Gastroesophageal sphincter (tissue), 4 donors: ENCODE measurements around the gene SWSAP1. TPM values are rescaled to one million over a fixed set of nuclear protein-coding genes. Genes with fewer than 3 reads are reported as not detected.
A peak's percentile ranks its signal among the peaks of the same experiment; 100 is the strongest.

ENCODE experiments used
- ATAC-seq: fragments of 150-250 bp; one replicate; pipeline ENCODE4 v1.9.1; 2016; ENCODE audit warnings: mild to moderate bottlenecking, moderate library complexity
- H3K27ac ChIP-seq, 4 donors: fragments of 200-600 bp; sonication (generic) in 3 of 4; 1 replicate in 3 of 4; 2 replicates in 1 of 4; pipeline ENCODE4 v1.5.1; 2016 to 2019
- H3K27me3 ChIP-seq: fragments of 200-600 bp; sonication (generic); one replicate; pipeline ENCODE4 v1.5.1; 2019
- H3K36me3 ChIP-seq, 2 donors: fragments of 200-600 bp; sonication (generic); one replicate each; pipeline ENCODE4 v1.5.1; 2019; ENCODE audit warnings: control low read depth in 1 of 2
- H3K4me1 ChIP-seq, 3 donors: fragments of 200-600 bp; sonication (generic); 1 replicate in 2 of 3; 2 replicates in 1 of 3; pipeline ENCODE4 v1.5.1; 2016 to 2019; ENCODE audit warnings: control low read depth in 2 of 3
- H3K4me3 ChIP-seq, 2 donors: fragments of 200-600 bp; sonication (generic); one replicate each; pipeline ENCODE4 v1.5.1; 2019; ENCODE audit warnings: mild to moderate bottlenecking in 1 of 2, moderate library complexity in 1 of 2
- H3K9me3 ChIP-seq, 3 donors: fragments of 200-600 bp; sonication (generic); one replicate each; pipeline ENCODE4 v1.5.1; 2017 to 2019; ENCODE audit warnings: control low read depth in 2 of 3
- CTCF ChIP-seq, 4 experiments: fragments of 200-600 bp in 2 of 4; fragments of 450-650 bp in 2 of 4; sonication (generic) in 1 of 4; IDR thresholded peaks; one replicate each; pipeline ENCODE4 v1.5.1; 2017 to 2019; ENCODE audit warnings: antibody characterized with exemption in 4 of 4, mild to moderate bottlenecking in 2 of 4, moderate library complexity in 2 of 4
- EP300 ChIP-seq: sonication (generic); formaldehyde crosslinking; IDR thresholded peaks from one replicate; pipeline ENCODE4 v1.6.1; 2017; ENCODE audit warnings: antibody characterized with exemption, mild to moderate bottlenecking
- POLR2A ChIP-seq, 2 donors: fragments of 450-650 bp; IDR thresholded peaks; one replicate each; pipeline ENCODE4 v1.6.1; 2017; ENCODE audit warnings: antibody characterized with exemption in 2 of 2, mild to moderate bottlenecking in 2 of 2, moderate library complexity in 1 of 2
- POLR2AphosphoS5 ChIP-seq: sonication (generic); formaldehyde crosslinking; IDR thresholded peaks from one replicate; pipeline ENCODE4 v1.6.1; 2017; ENCODE audit warnings: antibody characterized with exemption
- WGBS, 2 donors: methylation state at CpG; one replicate each; pipeline ENCODE4 v1.1.5; 2018; ENCODE audit warnings: low coverage in 1 of 2; 5-methylcytosine and 5-hydroxymethylcytosine counted together
- small RNA-seq, 4 donors: library from RNA; depleted of rRNA; stranded (forward); fragments of <200 nt; gene quantifications; one replicate each; pipeline ENCODE3, GENCODE V24; 2016
- total RNA-seq, 4 donors: library from RNA; depleted of rRNA; stranded (reverse); fragments of >200 nt; gene quantifications; one replicate each; pipeline ENCODE4 v1.1.0, GENCODE V29; 2016

Gene SWSAP1
- total RNA-seq, 4 donors from 2014 or later: 0.62 to 2.6 (median 1.0) TPM

GRCh38 chr19:11421371-11422098 lies 47.1 kb downstream of the SWSAP1 start:
- H3K36me3 ChIP-seq: no peaks in the 10 kb centered on the region
- peak overlapping the region in 1 of 2 donors; percentile 44 for H3K4me3 ChIP-seq
- no peaks in the 10 kb centered on the region for H3K9me3 ChIP-seq
- no peak for TF ChIP-seq EP300
- TF ChIP-seq POLR2A (IDR thresholded peaks at IDR 0.05): no peak
- no peak for TF ChIP-seq POLR2AphosphoS5
- no peak for TF ChIP-seq CTCF (IDR thresholded peaks at IDR 0.05)
- peaks cover 82% of the 10 kb centered on the region for H3K27me3 ChIP-seq
- 36 to 80% methylated on average over 1 to 15 of the region's 36 CpGs for WGBS, 2 donors
- peak overlapping the region in 1 of 4 donors; percentile 25 for H3K27ac ChIP-seq
- ATAC-seq: peak; percentile 32
- H3K4me1 ChIP-seq: peaks cover 0 to 53% (median 31%) of the 10 kb centered on the region in 3 donors

GRCh38 chr19:11422163-11423065 lies 47.9 kb downstream of the SWSAP1 start:
- Histone ChIP-seq H3K27ac (peak overlapping the region in 1 of 4 donors; percentile 23), H3K36me3 (no peaks in the 10 kb centered on the region), H3K4me1 (peaks cover 0 to 53% (median 31%) of the 10 kb centered on the region in 3 donors), H3K27me3 (peaks cover 73% of the 10 kb centered on the region), H3K9me3 (no peaks in the 10 kb centered on the region), H3K4me3 (peak overlapping the region in 1 of 2 donors; percentile 44)
- WGBS, 2 donors: no CpG with 5 or more reads among the region's 56 CpGs
- ATAC-seq: peak; percentile 54
- no peak for TF ChIP-seq CTCF (IDR thresholded peaks at IDR 0.05)
- no peak for TF ChIP-seq EP300
- no peak for TF ChIP-seq POLR2A (IDR thresholded peaks at IDR 0.05)
- TF ChIP-seq POLR2AphosphoS5: no peak

- H3K36me3 ChIP-seq: no peaks in the 10 kb centered on the region
- no peaks in the 10 kb centered on the region for H3K9me3 ChIP-seq
- WGBS, 2 donors: 21 to 56% methylated on average over 5 to 8 of the region's 27 CpGs
- no peak for ATAC-seq
- peaks cover 65% of the 10 kb centered on the region for H3K27me3 ChIP-seq
- no peak overlapping the region for H3K4me3 ChIP-seq
- no peak overlapping the region for H3K27ac ChIP-seq
- H3K4me1 ChIP-seq: peaks cover 0 to 51% (median 31%) of the 10 kb centered on the region in 3 donors
- TF ChIP-seq POLR2A (IDR thresholded peaks at IDR 0.05) (no peak), CTCF (IDR thresholded peaks at IDR 0.05) (no peak), EP300 (no peak), POLR2AphosphoS5 (no peak)
Observed at GRCh38 chr19:11423164-11423790, 48.8 kb downstream of the SWSAP1 start.

GRCh38 chr19:11423791-11424181 lies 49.3 kb downstream of the SWSAP1 start:
- no peaks in the 10 kb centered on the region for H3K36me3 ChIP-seq
- no peak for ATAC-seq
- no peaks in the 10 kb centered on the region for H3K9me3 ChIP-seq
- peaks cover 0 to 46% (median 26%) of the 10 kb centered on the region in 3 donors for H3K4me1 ChIP-seq
- H3K4me3 ChIP-seq: no peak overlapping the region
- peaks cover 59% of the 10 kb centered on the region for H3K27me3 ChIP-seq
- no peak overlapping the region for H3K27ac ChIP-seq
- WGBS, 2 donors: 4% methylated on average over 4 of the region's 22 CpGs; no CpG with 5 or more reads in 1 of the 2 donors
- no peak for TF ChIP-seq EP300

Small RNAs within 50 kb of the gene (small RNA-seq; reads per million reads assigned to genes)
- 0 reads per million in 4 donors for gene RF00019

Other genes starting within 250 kb of the SWSAP1 start
- 1 to 10 TPM; 4.2 to 6.8 (median 5.7) TPM for gene SPC24, start 218.9 kb upstream of the SWSAP1 start, total RNA-seq
- gene KANK2, start 177.1 kb upstream of the SWSAP1 start, total RNA-seq: 1,000 to 10,000 TPM in 3 of 4 donors, 100 to 1,000 TPM in 1; 913 to 1,808 (median 1,065) TPM
- gene ANGPTL8, start 135.0 kb upstream of the SWSAP1 start, total RNA-seq: 1 to 10 TPM in 1 of 4 donors, not detected in 3; 2.0 TPM
- gene DOCK6, start 112.1 kb upstream of the SWSAP1 start, total RNA-seq: 10 to 100 TPM; 18.5 to 43.1 (median 29.1) TPM
- gene TSPAN16, start 78.5 kb upstream of the SWSAP1 start, total RNA-seq: not detected
- 10 to 100 TPM; 21.5 to 43.7 (median 28.0) TPM for gene RAB3D, start 35.0 kb upstream of the SWSAP1 start, total RNA-seq
- 100 to 1,000 TPM; 165 to 262 (median 210) TPM for gene TMEM205, start 28.4 kb upstream of the SWSAP1 start, total RNA-seq
- gene CCDC159, start 28.1 kb upstream of the SWSAP1 start, total RNA-seq: 10 to 100 TPM in 3 of 4 donors, 1 to 10 TPM in 1; 6.6 to 30.0 (median 19.0) TPM
- gene PLPPR2, start 19.2 kb upstream of the SWSAP1 start, total RNA-seq: 10 to 100 TPM; 20.5 to 57.7 (median 44.9) TPM
- gene EPOR, start 9.6 kb downstream of the SWSAP1 start, total RNA-seq: 1 to 10 TPM in 3 of 4 donors, under 1 TPM in 1; 0.62 to 5.1 (median 2.7) TPM
- 1 to 10 TPM in 2 of 4 donors, under 1 TPM in 2; 0.25 to 3.7 (median 1.3) TPM for gene RGL3, start 44.6 kb downstream of the SWSAP1 start, total RNA-seq
- gene ODAD3, start 60.5 kb downstream of the SWSAP1 start, total RNA-seq: 1 to 10 TPM in 1 of 4 donors, under 1 TPM in 1, not detected in 2; 0.27 to 1.4 TPM
- gene PRKCSH, start 61.0 kb downstream of the SWSAP1 start, total RNA-seq: 100 to 1,000 TPM in 1 of 4 donors, 10 to 100 TPM in 3; 72.8 to 112 (median 85.8) TPM
- 1 to 10 TPM in 1 of 4 donors, under 1 TPM in 2, not detected in 1; 0.04 to 3.3 (median 0.27) TPM for gene ELAVL3, start 106.4 kb downstream of the SWSAP1 start, total RNA-seq
- gene ZNF653, start 131.2 kb downstream of the SWSAP1 start, total RNA-seq: 10 to 100 TPM in 2 of 4 donors, 1 to 10 TPM in 2; 5.1 to 20.4 (median 10.6) TPM
- 10 to 100 TPM; 50.1 to 88.3 (median 65.2) TPM for gene ECSIT, start 154.5 kb downstream of the SWSAP1 start, total RNA-seq
- gene CNN1, start 164.2 kb downstream of the SWSAP1 start, total RNA-seq: 1,000 to 10,000 TPM; 2,283 to 3,774 (median 3,072) TPM
- gene ELOF1, start 184.6 kb downstream of the SWSAP1 start, total RNA-seq: 10 to 100 TPM; 19.1 to 49.4 (median 32.0) TPM
- 10 to 100 TPM in 2 of 4 donors, 1 to 10 TPM in 2; 4.4 to 12.0 (median 9.8) TPM for gene ACP5, start 203.0 kb downstream of the SWSAP1 start, total RNA-seq
- 10 to 100 TPM in 3 of 4 donors, 1 to 10 TPM in 1; 9.6 to 18.0 (median 10.4) TPM for gene ZNF627, start 222.8 kb downstream of the SWSAP1 start, total RNA-seq